Heart left ventricle (tissue), 16 donors: ENCODE data around the gene PCLO. TPM values are rescaled to one million over a fixed set of nuclear protein-coding genes. Genes with fewer than 3 reads are reported as not detected.

Experiments
- ATAC-seq, 4 donors: fragments of 200-7000 bp; cut with Tn5 transposase; one replicate each; pipeline ENCODE4 v1.9.1; 2020 to 2022; ENCODE audit warnings: moderate library complexity in 4 of 4, mild to moderate bottlenecking in 3 of 4, moderate number of reproducible peaks in 1 of 4
- DNase-seq, 5 donors: peaks; one replicate each; pipeline ENCODE4 v3.0.0-alpha.2; 2020
- H3K27ac ChIP-seq, 12 donors: fragments of 200-600 bp; sonication (generic) in 4 of 12; one replicate each; pipeline versions ENCODE4 v1.5.0 to v1.8.0; 2016 to 2022; ENCODE audit warnings: mild to moderate bottlenecking in 2 of 12
- H3K27me3 ChIP-seq, 9 donors: fragments of 200-600 bp; sonication (generic) in 2 of 9; one replicate each; pipeline versions ENCODE4 v1.5.1 to v1.8.0; 2016 to 2022; ENCODE audit warnings: mild to moderate bottlenecking in 3 of 9
- H3K36me3 ChIP-seq, 9 donors: fragments of 200-600 bp; sonication (generic) in 2 of 9; one replicate each; pipeline versions ENCODE4 v1.5.0 to v1.8.0; 2018 to 2022; ENCODE audit warnings: mild to moderate bottlenecking in 2 of 9
- H3K4me1 ChIP-seq, 12 donors: fragments of 200-600 bp; sonication (generic) in 4 of 12; one replicate each; pipeline versions ENCODE4 v1.5.0 to v1.8.0; 2016 to 2022; ENCODE audit warnings: mild to moderate bottlenecking in 3 of 12
- H3K4me3 ChIP-seq, 12 donors: fragments of 200-600 bp; sonication (generic) in 4 of 12; one replicate each; pipeline versions ENCODE4 v1.5.0 to v1.8.0; 2017 to 2022; ENCODE audit warnings: mild to moderate bottlenecking in 9 of 12, moderate library complexity in 4 of 12
- H3K9me3 ChIP-seq, 12 donors: fragments of 200-600 bp; sonication (generic) in 4 of 12; one replicate each; pipeline versions ENCODE4 v1.5.0 to v1.8.0; 2016 to 2022; ENCODE audit warnings: mild to moderate bottlenecking in 1 of 12
- CTCF ChIP-seq, 12 donors: fragments of 200-600 bp; sonication (generic) in 4 of 12; IDR thresholded peaks; one replicate each; pipeline versions ENCODE4 v1.5.0 to v1.8.0; 2018 to 2022; ENCODE audit warnings: antibody characterized with exemption in 12 of 12, mild to moderate bottlenecking in 5 of 12
- POLR2A ChIP-seq, 2 donors: fragments of 450-650 bp; IDR thresholded peaks; one replicate each; pipeline ENCODE4 v1.6.1; 2017; ENCODE audit warnings: antibody characterized with exemption in 2 of 2, mild to moderate bottlenecking in 2 of 2, moderate library complexity in 2 of 2
- whole genome bisulfite sequencing, 4 donors: extraction: QIAGEN DNeasy Blood & Tissue Kit in 2 of 4; methylation state at CpG; one replicate each; pipeline versions ENCODE4 v1.1.5 to v1.1.7; 2013 to 2018; 5-methylcytosine and 5-hydroxymethylcytosine counted together
- intact Hi-C, 10 donors: fragments of 100-400 bp; cut with DNase I; formaldehyde crosslinking; loops; one replicate each; pipeline versions ENCODE4 v1.11.1 to v1.14.2; 2022
- long read RNA-seq, 3 donors: library from polyadenylated mRNA; unstranded; transcript quantifications; one replicate each; pipeline ENCODE4 v2.0.0, GENCODE V29; 2020 to 2021
- polyA plus RNA-seq, 2 donors: library from polyadenylated mRNA; stranded (reverse); fragments of 200-250 nt; gene quantifications; one replicate each; pipeline ENCODE4 v1.2.3, GENCODE V29; 2013
- total RNA-seq, 9 donors: library from RNA; depleted of rRNA in 2 of 9; stranded (reverse); fragments of >200 nt in 2 of 9; fragmentation: NEBNext Ultra II Directional in 3 of 9; extraction: Animal tissue kit (Norgen Biotek cat#: 25700) in 3 of 9; gene quantifications; one replicate each; pipeline versions ENCODE4 v1.1.0 to v1.2.4, GENCODE V29; 2016 to 2023
- donor health status: ischemic (EF 13 %, LVEDD 7.1; RV severe dilation, severe dysfunction).
- donor health status: healthy with polysubstance abuse.
- donor health status: DM: no; HTN: yes; CAD: no.
- donor health status: DM: no; HTN: no; CAD: no.
- donor health status: ischemic (EF 25% LVEDD 6.9; RV normal size, moderate dysfunction).
- donor health status: ischemic (EF 25% LVEDD 5.7; RV mildly dilated, moderate dysfunction).
- donor health status: healthy.
- donor health status: DM: yes; HTN: yes; CAD: no.
- donor health status: ischemic (EF 35%, LVEDD 5.7; RV mildly dilated, moderate dysfunction).
- donor health status: nonischemic (EF 11% LVEDD 7.7; RV severe dilation, severe dysfunction).
- donor health status: DM: yes; HTN: yes; CAD: no.
- donor health status: PGD.
- donor health status: ischemic (EF 29% LVEDD 5.4; RV normal size, mild dysfunction).
- donor health status: nonischemic (EF 23%, LVEDD 6.1; RV moderate dilation, normal function).

PCLO gene
- total RNA-seq = 1 to 10 TPM; 1.4 to 9.3 (median 3.0) TPM
- 1 to 10 TPM in 1 of 2 donors, under 1 TPM in 1; 0.21 to 1.5 TPM for polyA plus RNA-seq
- long read RNA-seq, donor 1, partial matches to known transcripts = 3 of 4 reads
- long read RNA-seq, donor 1, other reads (novel, unspliced or antisense) = 1 of 4 reads
- long read RNA-seq, donor 2 = 0 reads
- long read RNA-seq, donor 3, partial matches to known transcripts = 0 of 1 reads
- long read RNA-seq, donor 3, other reads (novel, unspliced or antisense) = 1 of 1 reads

- TF ChIP-seq CTCF (IDR thresholded peaks at IDR 0.05) (no peak), POLR2A (IDR thresholded peaks at IDR 0.05) (no peak)
- Histone ChIP-seq H3K36me3 (no peaks in the 10 kb centered on the region), H3K27ac (peak within 1 kb of the TSS in 11 of 12 donors; percentile 22 to 78 (median 40)), H3K27me3 (peaks cover 0 to 21% (median 0%) of the 10 kb centered on the region in 9 donors), H3K4me3 (peak within 1 kb of the TSS; percentile 32 to 69 (median 60)), H3K4me1 (peaks cover 0 to 14% (median 0%) of the 10 kb centered on the region in 12 donors), H3K9me3 (no peaks in the 10 kb centered on the region)
- DNase-seq (peak; percentile 41 to 73 (median 63)), ATAC-seq (peak; percentile 89 to 99 (median 99))
- WGBS, 4 donors = 1 to 3% (median 2%) methylated on average over 27 to 77 of the region's 77 CpGs
- intact Hi-C loops = no loop called here
Measured at GRCh38 chr7:83162402-83163256, at the start of gene PCLO. TSS of gene PCLO (minus strand) at chr7:83162884. CDS start at chr7:83162592, 292 bp downstream.

GRCh38 chr7:83211685-83212084 lies 49.0 kb upstream of the PCLO start:
- Histone ChIP-seq H3K27ac (no peak overlapping the region), H3K4me3 (no peak overlapping the region), H3K27me3 (no peaks in the 10 kb centered on the region), H3K4me1 (no peaks in the 10 kb centered on the region), H3K36me3 (no peaks in the 10 kb centered on the region), H3K9me3 (no peaks in the 10 kb centered on the region)
- intact Hi-C loops = no loop called here
- WGBS, 4 donors = 63 to 73% (median 67%) methylated on average over 1 of the region's 1 CpG
- DNase-seq = no peak
- ATAC-seq = no peak
- TF ChIP-seq POLR2A (IDR thresholded peaks at IDR 0.05) = no peak
- no peak for TF ChIP-seq CTCF (IDR thresholded peaks at IDR 0.05)

GRCh38 chr7:83210479-83210878 lies 47.8 kb upstream of the PCLO start:
- no peak for ATAC-seq
- Histone ChIP-seq H3K9me3 (no peaks in the 10 kb centered on the region), H3K36me3 (no peaks in the 10 kb centered on the region), H3K27me3 (no peaks in the 10 kb centered on the region), H3K4me3 (no peak overlapping the region), H3K4me1 (no peaks in the 10 kb centered on the region), H3K27ac (no peak overlapping the region)
- intact Hi-C loops = no loop called here
- TF ChIP-seq POLR2A (IDR thresholded peaks at IDR 0.05) (no peak), CTCF (IDR thresholded peaks at IDR 0.05) (no peak)
- DNase-seq = no peak
- WGBS, 4 donors = 71 to 76% (median 72%) methylated on average over 3 of the region's 3 CpGs

GRCh38 chr7:83204715-83205114 lies 42.0 kb upstream of the PCLO start:
- Histone ChIP-seq H3K4me1 (no peaks in the 10 kb centered on the region), H3K4me3 (no peak overlapping the region), H3K9me3 (no peaks in the 10 kb centered on the region), H3K27ac (no peak overlapping the region), H3K27me3 (no peaks in the 10 kb centered on the region), H3K36me3 (no peaks in the 10 kb centered on the region)
- TF ChIP-seq CTCF (IDR thresholded peaks at IDR 0.05) (no peak), POLR2A (IDR thresholded peaks at IDR 0.05) (no peak)
- DNase-seq (no peak), ATAC-seq (no peak)
- intact Hi-C loops = no loop called here
- 83 to 93% (median 87%) methylated on average over 2 of the region's 2 CpGs for WGBS, 4 donors
